HG03460 (cell line): ENCODE data around the gene CIAO3.
"Not testable (repeated sequence)": the region's sequence is repeated elsewhere in the genome, so short reads cannot be mapped to it uniquely, and the experiment has no call there.

Experiments used
- ATAC-seq: cut with Tn5 transposase; IDR thresholded peaks from one replicate; pipeline ENCODE4 v1.9.1; 2021; ENCODE audit not compliant: unreplicated experiment

The CIAO3 gene

GRCh38 chr16:776298-776697 is 35.5 kb upstream of the CIAO3 start:
- ATAC-seq = not testable (repeated sequence)

- ATAC-seq = no peak
These were observed 34.5 kb upstream of the CIAO3 start for GRCh38 chr16:775236-775796.

DNA sequence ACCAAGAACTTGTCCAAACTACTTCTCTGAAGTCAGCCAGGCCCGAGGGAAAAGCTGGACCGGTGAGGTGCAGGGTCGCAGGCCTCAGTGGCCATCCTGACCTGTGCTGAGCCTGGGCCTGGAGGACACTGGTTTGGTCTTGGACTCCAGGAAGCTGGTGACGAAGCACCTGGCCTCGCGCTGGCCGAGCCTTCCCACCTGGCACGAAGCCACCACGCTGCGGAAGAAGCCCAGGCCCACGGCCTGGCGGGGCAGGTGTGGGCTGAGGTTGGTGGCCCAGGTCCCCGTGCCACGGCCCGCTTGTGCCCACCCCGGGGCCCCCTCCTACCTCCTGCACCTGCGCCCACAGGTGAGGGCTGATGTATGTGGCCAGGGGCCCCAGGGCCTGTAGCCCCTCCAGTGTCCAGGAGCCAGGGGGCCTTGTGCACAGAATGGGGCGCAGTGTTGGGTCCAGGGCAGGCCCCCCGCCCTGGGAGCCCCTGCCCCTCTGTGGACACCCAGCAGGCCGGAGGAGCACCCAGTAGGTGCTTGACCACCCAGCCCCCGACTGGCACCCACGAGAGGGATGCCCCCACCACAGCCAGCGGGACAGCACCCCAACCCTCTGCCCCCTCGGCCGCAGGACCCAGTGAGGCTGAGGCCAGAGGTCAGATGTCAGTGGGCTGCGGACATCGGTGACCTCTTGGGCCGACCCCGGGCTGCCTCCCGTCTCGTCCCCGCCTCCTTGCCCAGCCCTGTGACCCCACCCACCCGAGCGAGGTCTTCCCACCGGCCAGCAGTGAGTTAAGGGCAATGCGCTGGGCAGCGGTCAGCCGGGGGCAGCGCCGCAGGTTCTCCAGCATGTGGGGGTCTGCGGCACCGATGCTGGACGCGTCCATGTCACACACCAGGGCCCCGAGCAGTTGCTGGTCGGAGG is 33.5 kb upstream of the CIAO3 start:
- no peak for ATAC-seq

GRCh38 chr16:772959-773358 is 32.2 kb upstream of the CIAO3 start:
- ATAC-seq = no peak

DNA sequence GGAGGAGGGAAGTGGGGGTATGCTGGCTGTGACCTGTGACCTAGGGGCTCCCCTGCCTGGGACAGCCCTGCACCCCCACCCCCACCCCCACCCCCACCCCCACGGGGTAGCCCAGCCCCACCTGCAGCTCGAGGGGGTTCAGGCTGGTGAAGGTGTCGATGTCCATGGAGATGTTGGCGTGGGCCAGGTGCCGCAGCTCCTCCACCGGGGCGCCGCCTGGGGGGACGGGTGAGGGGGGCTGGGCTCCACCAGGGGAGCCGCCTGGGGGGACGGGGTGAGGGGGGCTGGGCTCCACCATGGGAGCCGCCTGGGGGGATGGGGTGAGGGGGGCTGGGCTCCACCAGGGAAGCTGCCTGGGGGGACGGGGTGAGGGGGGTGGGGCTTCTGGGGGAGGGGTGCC is 29.6 kb upstream of the CIAO3 start:
- no peak for ATAC-seq

- ATAC-seq = no peak
These were observed 29.1 kb upstream of the CIAO3 start for GRCh38 chr16:769934-770333.

- no peak for ATAC-seq
These were observed 28.5 kb upstream of the CIAO3 start for GRCh38 chr16:769184-769784.

GRCh38 chr16:768428-768827 is 27.6 kb upstream of the CIAO3 start:
- no peak for ATAC-seq

DNA sequence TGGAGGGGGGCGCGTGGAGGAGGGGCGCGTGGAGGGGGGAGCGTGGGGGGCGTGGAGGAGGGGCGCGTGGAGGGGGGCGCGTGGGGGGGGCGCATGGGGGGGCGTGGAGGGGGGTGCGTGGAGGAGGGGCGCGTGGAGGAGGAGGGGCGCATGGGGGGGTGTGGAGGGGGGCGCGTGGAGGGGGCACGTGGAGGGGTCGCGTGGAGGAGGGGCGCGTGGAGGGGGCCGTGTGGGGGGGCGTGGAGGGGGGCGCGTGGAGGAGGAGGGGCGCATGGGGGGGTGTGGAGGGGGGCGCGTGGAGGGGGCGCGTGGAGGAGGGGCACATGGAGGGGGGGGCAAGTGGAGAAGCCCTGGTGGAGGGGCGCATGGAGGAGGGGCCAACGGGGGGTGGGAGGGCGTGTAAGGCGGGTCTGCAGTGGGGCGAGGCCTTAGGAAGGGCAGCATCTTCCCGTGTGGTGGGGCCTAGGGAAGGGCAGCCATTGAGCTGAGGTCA is 27.0 kb upstream of the CIAO3 start:
- no peak for ATAC-seq

DNA sequence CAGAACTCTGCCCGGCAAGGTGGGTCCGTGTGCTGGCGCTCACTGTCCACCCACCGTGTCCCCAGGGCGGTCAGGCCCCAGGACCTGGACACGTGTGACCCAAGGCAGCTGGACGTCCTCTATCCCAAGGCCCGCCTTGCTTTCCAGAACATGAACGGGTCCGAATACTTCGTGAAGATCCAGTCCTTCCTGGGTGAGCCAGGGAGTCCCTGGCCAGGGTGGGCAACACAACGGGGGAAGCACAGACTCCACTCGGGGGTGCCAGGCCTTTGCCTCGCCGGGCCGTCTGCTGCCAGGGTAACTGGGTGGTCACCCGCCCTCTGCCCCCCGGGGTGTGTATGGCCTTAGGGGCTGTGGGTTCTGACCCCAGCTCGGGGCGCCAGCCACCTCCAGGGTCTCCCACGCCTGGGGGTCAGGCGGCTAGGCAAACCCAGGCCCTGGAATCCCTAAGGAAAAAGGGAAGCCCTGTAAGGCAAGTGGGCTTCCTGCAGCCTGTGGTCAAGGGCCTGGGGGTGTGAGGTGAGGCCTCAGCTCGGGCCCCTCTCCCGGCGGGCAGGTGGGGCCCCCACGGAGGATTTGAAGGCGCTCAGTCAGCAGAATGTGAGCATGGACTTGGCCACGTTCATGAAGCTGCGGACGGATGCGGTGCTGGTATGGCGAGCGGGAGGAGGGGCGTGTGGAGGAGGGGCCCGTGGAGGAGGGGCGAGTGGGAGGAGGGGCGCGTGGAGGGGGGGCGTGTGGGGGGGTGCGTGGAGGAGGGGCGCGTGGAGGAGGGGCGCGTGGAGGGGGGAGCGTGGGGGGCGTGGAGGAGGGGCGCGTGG is 26.2 kb upstream of the CIAO3 start:
- no peak for ATAC-seq

DNA sequence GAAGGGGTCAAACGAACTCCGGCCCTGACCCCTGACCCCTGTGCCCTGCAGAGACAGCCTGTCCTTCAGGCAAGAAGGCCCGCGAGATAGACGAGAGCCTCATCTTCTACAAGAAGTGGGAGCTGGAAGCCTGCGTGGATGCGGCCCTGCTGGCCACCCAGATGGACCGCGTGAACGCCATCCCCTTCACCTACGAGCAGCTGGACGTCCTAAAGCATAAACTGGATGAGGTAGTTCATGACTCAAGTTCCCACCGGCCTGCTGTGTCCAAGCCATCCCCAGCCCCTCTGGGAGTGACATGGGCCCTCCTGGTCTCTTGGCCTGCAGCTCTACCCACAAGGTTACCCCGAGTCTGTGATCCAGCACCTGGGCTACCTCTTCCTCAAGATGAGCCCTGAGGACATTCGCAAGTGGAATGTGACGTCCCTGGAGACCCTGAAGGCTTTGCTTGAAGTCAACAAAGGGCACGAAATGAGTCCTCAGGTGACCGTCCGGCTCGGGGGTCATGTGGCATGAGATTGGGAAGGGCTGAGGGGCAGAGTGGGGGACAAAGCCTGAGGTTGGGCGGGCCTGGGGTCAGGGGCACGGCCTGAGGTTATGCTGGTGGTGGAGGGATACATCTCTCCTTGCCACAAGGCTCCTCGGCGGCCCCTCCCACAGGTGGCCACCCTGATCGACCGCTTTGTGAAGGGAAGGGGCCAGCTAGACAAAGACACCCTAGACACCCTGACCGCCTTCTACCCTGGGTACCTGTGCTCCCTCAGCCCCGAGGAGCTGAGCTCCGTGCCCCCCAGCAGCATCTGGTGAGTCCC is 25.4 kb upstream of the CIAO3 start:
- ATAC-seq = no peak

GRCh38 chr16:765488-765865 is 24.7 kb upstream of the CIAO3 start:
- ATAC-seq = no peak

DNA sequence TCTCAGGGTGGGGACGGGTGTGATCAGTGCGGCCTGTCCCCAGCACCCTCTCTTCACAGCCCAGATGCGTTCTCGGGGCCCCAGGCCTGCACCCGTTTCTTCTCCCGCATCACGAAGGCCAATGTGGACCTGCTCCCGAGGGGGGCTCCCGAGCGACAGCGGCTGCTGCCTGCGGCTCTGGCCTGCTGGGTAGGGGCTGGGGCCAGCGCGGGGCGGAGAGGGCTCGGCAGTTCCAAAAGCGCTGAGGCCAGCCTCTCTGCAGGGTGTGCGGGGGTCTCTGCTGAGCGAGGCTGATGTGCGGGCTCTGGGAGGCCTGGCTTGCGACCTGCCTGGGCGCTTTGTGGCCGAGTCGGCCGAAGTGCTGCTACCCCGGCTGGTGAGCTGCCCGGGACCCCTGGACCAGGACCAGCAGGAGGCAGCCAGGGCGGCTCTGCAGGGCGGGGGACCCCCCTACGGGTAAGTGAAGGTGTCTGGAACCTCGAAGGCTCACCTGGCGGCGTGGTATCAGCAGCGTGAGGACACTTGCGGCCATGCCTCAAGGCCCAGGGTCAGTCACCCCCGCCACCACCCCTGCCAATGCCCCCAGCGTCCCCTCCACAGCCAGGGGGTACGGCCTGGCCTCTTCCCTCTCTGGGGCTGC is 24.2 kb upstream of the CIAO3 start:
- no peak for ATAC-seq

GRCh38 chr16:764184-764750 is 23.5 kb upstream of the CIAO3 start:
- ATAC-seq = no peak

DNA sequence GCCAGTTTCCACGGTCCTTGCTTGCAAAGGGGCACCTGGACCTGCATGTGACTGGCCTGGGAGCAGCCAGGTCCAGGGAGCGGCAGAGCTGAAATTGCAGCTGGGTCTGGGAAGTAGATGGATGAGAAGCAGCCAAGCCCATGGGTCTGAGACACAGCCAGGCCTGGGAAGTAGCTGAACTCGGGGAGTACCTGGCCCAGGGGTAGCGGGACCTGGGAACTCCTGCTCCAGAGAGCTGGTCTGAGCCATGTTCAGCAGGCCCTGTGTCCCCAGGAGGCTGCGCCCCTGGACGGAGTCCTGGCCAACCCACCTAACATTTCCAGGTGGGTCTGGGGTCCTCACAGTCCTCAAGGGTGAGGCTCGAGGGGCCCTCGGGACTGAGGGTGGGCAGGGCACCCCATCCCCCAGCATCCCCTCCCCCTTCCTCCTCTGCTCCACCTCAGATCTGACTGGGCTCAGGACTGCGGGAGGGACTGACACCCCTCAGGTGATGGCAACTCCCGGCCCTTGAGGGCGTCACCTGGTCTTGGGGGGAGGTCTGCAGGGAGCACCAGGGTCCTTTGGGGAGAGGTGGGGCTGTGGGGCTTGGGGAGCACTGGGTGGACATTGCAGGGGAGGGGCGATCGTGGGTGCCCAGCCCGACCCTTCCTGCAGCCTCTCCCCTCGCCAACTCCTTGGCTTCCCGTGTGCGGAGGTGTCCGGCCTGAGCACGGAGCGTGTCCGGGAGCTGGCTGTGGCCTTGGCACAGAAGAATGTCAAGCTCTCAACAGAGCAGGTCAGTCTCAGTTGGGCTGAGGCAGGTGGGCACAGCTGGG is 22.8 kb upstream of the CIAO3 start:
- no peak for ATAC-seq

DNA sequence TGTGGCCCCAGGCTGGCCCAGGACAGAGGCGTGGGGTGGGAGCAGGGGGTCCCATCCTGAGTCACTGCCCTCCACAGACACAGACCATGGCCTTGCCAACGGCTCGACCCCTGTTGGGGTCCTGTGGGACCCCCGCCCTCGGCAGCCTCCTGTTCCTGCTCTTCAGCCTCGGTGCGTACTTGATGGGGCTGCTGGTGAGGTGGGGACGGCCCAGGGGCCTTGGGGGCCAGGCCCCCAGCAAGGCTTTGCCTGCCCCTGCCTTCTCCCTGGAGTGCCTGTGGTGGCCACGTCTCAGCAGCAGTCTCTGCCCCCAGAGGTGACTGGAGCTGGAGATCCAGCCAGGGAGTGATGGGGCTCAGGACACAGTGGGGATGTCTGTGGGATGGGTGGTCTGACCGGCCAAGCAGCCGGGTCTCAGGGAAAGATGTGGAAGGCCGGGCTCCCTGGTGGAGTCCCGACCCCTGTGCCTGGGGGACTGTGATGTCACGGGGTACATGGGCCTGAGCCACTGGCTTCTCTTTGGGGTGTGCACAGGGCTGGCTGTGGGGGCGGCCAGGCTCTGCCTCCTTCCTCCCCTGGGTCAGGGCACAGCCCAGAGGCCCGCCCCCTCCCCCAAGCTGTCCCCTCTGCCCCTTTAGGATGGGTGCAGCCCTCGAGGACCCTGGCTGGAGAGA is 21.9 kb upstream of the CIAO3 start:
- no peak for ATAC-seq

- ATAC-seq = no peak
These were observed 21.1 kb upstream of the CIAO3 start for GRCh38 chr16:761625-762513.
